Neural crest cell (in vitro differentiated cells): Measurements from ENCODE around the gene UBE2I. TPM values are rescaled to one million over a fixed set of nuclear protein-coding genes. Genes with fewer than 3 reads are reported as not detected.

Experiments
- DNase-seq: peaks from one replicate; pipeline ENCODE4 v3.0.0; 2021; ENCODE audit warnings: low read depth, mixed read lengths, low spot score
- H3K27ac Mint-ChIP-seq: one replicate; pipeline ENCODE4 v1.8.0; 2021; ENCODE audit warnings: mild to moderate bottlenecking, mixed read lengths; ENCODE audit not compliant: unreplicated experiment
- H3K27me3 Mint-ChIP-seq: 2 replicates; pipeline ENCODE4 v1.8.0; 2021; ENCODE audit warnings: low read depth, mild to moderate bottlenecking, mixed read lengths
- H3K36me3 Mint-ChIP-seq: 2 replicates; pipeline ENCODE4 v1.8.0; 2021; ENCODE audit warnings: low read depth, mild to moderate bottlenecking, mixed read lengths
- H3K4me1 Mint-ChIP-seq: 2 replicates; pipeline ENCODE4 v1.8.0; 2021; ENCODE audit warnings: mixed read lengths
- H3K4me3 Mint-ChIP-seq: one replicate; pipeline ENCODE4 v1.8.0; 2021; ENCODE audit warnings: mild to moderate bottlenecking, mixed read lengths
- H3K9me3 Mint-ChIP-seq: 2 replicates; pipeline ENCODE4 v1.8.0; 2021; ENCODE audit warnings: mixed read lengths
- CTCF ChIP-seq: fragments of 200-600 bp; sonication (generic); conservative IDR thresholded peaks from 2 replicates; pipeline ENCODE4 v1.5.0; 2021; ENCODE audit warnings: antibody characterized with exemption, mild to moderate bottlenecking
- total RNA-seq: library from RNA; stranded (reverse); gene quantifications from 2 replicates; pipeline ENCODE4 v1.2.1, GENCODE V29; 2021

The UBE2I gene
- total RNA-seq, 1 donor from 2014 or later, result 301 TPM

DNA sequence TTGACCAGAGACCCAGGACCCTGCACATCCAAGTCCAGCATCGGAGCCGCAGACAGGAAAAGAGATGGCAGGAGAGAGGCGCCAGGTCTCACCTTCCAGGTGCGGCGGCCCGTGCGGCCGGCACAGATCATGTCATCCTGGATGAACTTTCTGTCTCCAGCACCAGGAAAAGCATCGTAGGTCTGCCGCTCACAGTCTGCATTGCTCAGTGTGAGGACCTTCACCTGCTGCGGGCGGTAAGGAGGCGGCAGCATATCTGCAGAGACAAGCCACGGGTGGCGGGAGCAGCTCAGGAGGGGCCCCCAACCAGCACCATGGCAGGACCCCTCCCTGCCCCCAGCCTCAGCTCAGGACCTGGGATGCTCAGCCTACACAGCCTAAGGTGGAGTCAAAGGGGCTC, 35.6 kb upstream of the UBE2I start:
- Mint-ChIP-seq H3K36me3 (no peaks in the 10 kb centered on the region), H3K4me3 (no peak overlapping the region), H3K9me3 (no peaks in the 10 kb centered on the region), H3K27ac (no peak overlapping the region), H3K4me1 (peaks cover 3% of the 10 kb centered on the region), H3K27me3 (peaks cover 11% of the 10 kb centered on the region)
- no peak for DNase-seq
- no peak for TF ChIP-seq CTCF

- H3K27ac Mint-ChIP-seq, result no peak overlapping the region
- H3K9me3 Mint-ChIP-seq, result no peaks in the 10 kb centered on the region
- TF ChIP-seq CTCF, result no peak
- H3K4me1 Mint-ChIP-seq, result peaks cover 3% of the 10 kb centered on the region
- DNase-seq, result no peak
- H3K4me3 Mint-ChIP-seq, result no peak overlapping the region
- H3K27me3 Mint-ChIP-seq, result peaks cover 8% of the 10 kb centered on the region
- no peaks in the 10 kb centered on the region for H3K36me3 Mint-ChIP-seq
Observed at GRCh38 chr16:1274767-1275166, 34.7 kb upstream of the UBE2I start.

- no peak for TF ChIP-seq CTCF
- no peak for DNase-seq
- Mint-ChIP-seq H3K36me3 (no peaks in the 10 kb centered on the region), H3K27ac (no peak overlapping the region), H3K4me3 (no peak overlapping the region), H3K27me3 (peaks cover 8% of the 10 kb centered on the region), H3K4me1 (peaks cover 3% of the 10 kb centered on the region), H3K9me3 (no peaks in the 10 kb centered on the region)
Observed at GRCh38 chr16:1275791-1276579, 33.5 kb upstream of the UBE2I start.

- no peak for DNase-seq
- no peak for TF ChIP-seq CTCF
- peaks cover 8% of the 10 kb centered on the region for H3K27me3 Mint-ChIP-seq
- H3K36me3 Mint-ChIP-seq, result no peaks in the 10 kb centered on the region
- peaks cover 3% of the 10 kb centered on the region for H3K4me1 Mint-ChIP-seq
- H3K27ac Mint-ChIP-seq, result no peak overlapping the region
- H3K4me3 Mint-ChIP-seq, result no peak overlapping the region
- H3K9me3 Mint-ChIP-seq, result no peaks in the 10 kb centered on the region
Observed at GRCh38 chr16:1276580-1276878, 32.9 kb upstream of the UBE2I start.

- no peak for TF ChIP-seq CTCF
- H3K27ac Mint-ChIP-seq, result no peak overlapping the region
- H3K27me3 Mint-ChIP-seq, result peaks cover 8% of the 10 kb centered on the region
- H3K36me3 Mint-ChIP-seq, result no peaks in the 10 kb centered on the region
- DNase-seq, result no peak
- H3K9me3 Mint-ChIP-seq, result no peaks in the 10 kb centered on the region
- H3K4me1 Mint-ChIP-seq, result peaks cover 3% of the 10 kb centered on the region
- H3K4me3 Mint-ChIP-seq, result no peak overlapping the region
Observed at GRCh38 chr16:1277151-1277598, 32.3 kb upstream of the UBE2I start.
